Liver (tissue), 9 donors: ENCODE measurements around the gene IDI2. TPM values are rescaled to one million over a fixed set of nuclear protein-coding genes. Genes with fewer than 3 reads are reported as not detected.

ENCODE experiments used
- DNase-seq: peaks from one replicate; pipeline ENCODE4 v3.0.0-alpha.2; 2017; ENCODE audit warnings: low spot score
- H3K27ac ChIP-seq, 2 donors: one replicate each; pipeline ENCODE4 v1.7.0; 2013; ENCODE audit warnings: inconsistent platforms in 2 of 2, low read length in 2 of 2, control low read depth in 1 of 2, low read depth in 1 of 2, mild to moderate bottlenecking in 1 of 2
- H3K27me3 ChIP-seq, 4 donors: one replicate each; pipeline versions ENCODE4 v1.6.1 to v1.7.0; 2013; ENCODE audit warnings: low read length in 3 of 4, inconsistent platforms in 1 of 4, mild to moderate bottlenecking in 1 of 4, moderate library complexity in 1 of 4; ENCODE audit not compliant: control insufficient read depth in 4 of 4, insufficient read depth in 4 of 4
- H3K36me3 ChIP-seq, 4 donors: one replicate each; pipeline versions ENCODE4 v1.6.1 to v1.7.0; 2013; ENCODE audit warnings: low read length in 3 of 4, mild to moderate bottlenecking in 3 of 4, low read depth in 1 of 4, moderate library complexity in 1 of 4; ENCODE audit not compliant: control insufficient read depth in 4 of 4, insufficient read depth in 3 of 4
- H3K4me1 ChIP-seq, 4 donors: one replicate each; pipeline versions ENCODE4 v1.6.1 to v1.7.0; 2013; ENCODE audit warnings: low read length in 3 of 4, mild to moderate bottlenecking in 3 of 4, moderate library complexity in 1 of 4; ENCODE audit not compliant: control insufficient read depth in 4 of 4, insufficient read depth in 4 of 4
- H3K4me3 ChIP-seq, 3 donors: one replicate each; pipeline versions ENCODE4 v1.6.1 to v1.7.0; 2013; ENCODE audit warnings: low read length in 3 of 3, control low read depth in 1 of 3, low read depth in 1 of 3, mild to moderate bottlenecking in 1 of 3
- H3K9ac ChIP-seq, 2 donors: one replicate each; pipeline ENCODE4 v1.7.0; 2013; ENCODE audit warnings: low read length in 2 of 2, mild to moderate bottlenecking in 2 of 2, moderate library complexity in 2 of 2, control low read depth in 1 of 2, low read depth in 1 of 2
- H3K9me3 ChIP-seq, 4 donors: one replicate each; pipeline versions ENCODE4 v1.6.1 to v1.7.0; 2013; ENCODE audit warnings: low read length in 3 of 4; ENCODE audit not compliant: control insufficient read depth in 4 of 4
- EGR1 ChIP-seq, 2 donors: IDR thresholded peaks; 2 replicates each; pipeline ENCODE4 v1.6.1; 2016 to 2018; ENCODE audit warnings: antibody characterized with exemption in 2 of 2, low read depth in 2 of 2
- FOXA1 ChIP-seq: IDR thresholded peaks from 2 replicates; pipeline ENCODE4 v1.6.1; 2016; ENCODE audit warnings: antibody characterized with exemption
- FOXA2 ChIP-seq: IDR thresholded peaks from 2 replicates; pipeline ENCODE4 v1.6.1; 2016; ENCODE audit warnings: antibody characterized with exemption
- GABPA ChIP-seq, 2 donors: IDR thresholded peaks in 1 of 2; conservative IDR thresholded peaks in 1 of 2; 2 replicates each; pipeline ENCODE4 v1.6.1; 2016; ENCODE audit warnings: antibody characterized with exemption in 2 of 2, mild to moderate bottlenecking in 1 of 2, moderate library complexity in 1 of 2
- HNF4A ChIP-seq, 2 donors: conservative IDR thresholded peaks; 2 replicates each; pipeline ENCODE4 v1.6.1; 2016; ENCODE audit warnings: antibody characterized with exemption in 2 of 2, mild to moderate bottlenecking in 2 of 2
- HNF4G ChIP-seq: IDR thresholded peaks from 2 replicates; pipeline ENCODE4 v1.6.1; 2016; ENCODE audit warnings: antibody characterized with exemption
- JUND ChIP-seq, 2 donors: IDR thresholded peaks; 2 replicates each; pipeline ENCODE4 v1.6.1; 2016; ENCODE audit warnings: antibody characterized with exemption in 2 of 2
- MAX ChIP-seq: IDR thresholded peaks from 2 replicates; pipeline ENCODE4 v1.6.1; 2016; ENCODE audit warnings: antibody characterized with exemption
- NR2F2 ChIP-seq: IDR thresholded peaks from 2 replicates; pipeline ENCODE4 v1.6.1; 2016; ENCODE audit warnings: antibody characterized with exemption
- SP1 ChIP-seq: IDR thresholded peaks from 2 replicates; pipeline ENCODE4 v1.6.1; 2018; ENCODE audit warnings: antibody characterized with exemption, mild to moderate bottlenecking
- TAF1 ChIP-seq: conservative IDR thresholded peaks from 2 replicates; pipeline ENCODE4 v1.6.1; 2016; ENCODE audit warnings: antibody characterized with exemption, mild to moderate bottlenecking
- YY1 ChIP-seq: IDR thresholded peaks from 2 replicates; pipeline ENCODE4 v1.6.1; 2016; ENCODE audit warnings: antibody characterized with exemption, mild to moderate bottlenecking
- ZBTB33 ChIP-seq: IDR thresholded peaks from 2 replicates; pipeline ENCODE4 v1.6.1; 2016; ENCODE audit warnings: antibody characterized with exemption
- WGBS: extraction: QIAGEN DNeasy Blood & Tissue Kit; methylation state at CpG from one replicate; pipeline ENCODE4 v1.1.7; 2013; 5-methylcytosine and 5-hydroxymethylcytosine counted together
- polyA plus RNA-seq, 2 donors: library from polyadenylated mRNA; stranded (reverse) in 1 of 2; unstranded in 1 of 2; fragments of 200-250 nt in 1 of 2; fragments of >200 nt in 1 of 2; fragmentation: Nextera tagmentation in 1 of 2; extraction: Ambion mirVana in 1 of 2; gene quantifications; one replicate each; pipeline versions ENCODE4 v1.2.1 to v1.2.3, GENCODE V29; 2013 to 2015
- total RNA-seq, 2 donors: library from RNA; depleted of rRNA; stranded (reverse); fragments of >200 nt; gene quantifications; one replicate each; pipeline ENCODE4 v1.2.3, GENCODE V29; 2014
- TF ChIP-seq, protein P1 (sequence below): IDR thresholded peaks from 2 replicates; pipeline ENCODE4 v1.6.1; 2016; ENCODE audit warnings: antibody characterized with exemption
- TF ChIP-seq, protein P2 (sequence below): IDR thresholded peaks from 2 replicates; pipeline ENCODE4 v1.6.1; 2016; ENCODE audit warnings: antibody characterized with exemption, mild to moderate bottlenecking
- TF ChIP-seq, protein P3 (sequence below): fragments of 150-350 bp; IDR thresholded peaks from 2 replicates; pipeline ENCODE4 v1.5.1; 2017; ENCODE audit warnings: improper control_type of control experiment, low read depth, low read length; ENCODE audit not compliant: missing input control
- donor health status: healthy.
- donor health status: healthy.
- donor health status: healthy.
- donor health status: healthy.
- donor health status: healthy.

Gene IDI2
- total and polyA plus RNA-seq, 4 donors: not detected

- no peak for DNase-seq
- Histone ChIP-seq H3K4me1 (no peaks in the 10 kb centered on the region), H3K36me3 (no peaks in the 10 kb centered on the region), H3K27me3 (no peaks in the 10 kb centered on the region), H3K27ac (no peak overlapping the region), H3K9me3 (no peaks in the 10 kb centered on the region), H3K9ac (no peak overlapping the region), H3K4me3 (no peak overlapping the region)
- WGBS: 98% methylated on average over 7 of the region's 7 CpGs
- TF ChIP-seq NR2F2: no peak
- TF ChIP-seq YY1: no peak
Measured at GRCh38 chr10:1029838-1030237, 4.2 kb upstream of the IDI2 start.

DNA sequence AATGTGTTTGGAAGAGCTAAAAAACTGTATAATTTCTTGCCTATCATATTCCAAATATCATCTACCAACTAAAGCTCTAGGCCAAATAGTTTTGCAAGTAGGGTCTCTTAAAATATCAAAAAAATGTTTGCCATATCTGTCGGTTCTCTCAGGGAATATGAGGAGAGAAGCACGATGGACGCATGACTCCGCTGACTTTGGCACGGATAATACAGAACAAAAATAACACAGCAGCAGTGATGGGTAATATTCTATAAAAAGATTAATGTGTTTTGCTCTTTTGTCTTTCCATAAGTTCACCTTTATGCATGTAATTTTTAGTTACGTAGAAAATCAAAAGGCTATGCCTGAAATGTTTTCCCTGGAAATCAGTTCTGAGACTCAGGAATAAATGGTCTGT lies 919 bp upstream of the IDI2 start:
- H3K4me3 ChIP-seq: no peak overlapping the region
- H3K4me1 ChIP-seq: no peaks in the 10 kb centered on the region
- H3K36me3 ChIP-seq: no peaks in the 10 kb centered on the region
- H3K9me3 ChIP-seq: no peaks in the 10 kb centered on the region
- no peak for TF ChIP-seq JUND (IDR thresholded peaks at IDR 0.05)
- TF ChIP-seq EGR1 (IDR thresholded peaks at IDR 0.05; ENCODE audit: low read depth in 2 of 2): no peak
- TF ChIP-seq, protein P1, sequence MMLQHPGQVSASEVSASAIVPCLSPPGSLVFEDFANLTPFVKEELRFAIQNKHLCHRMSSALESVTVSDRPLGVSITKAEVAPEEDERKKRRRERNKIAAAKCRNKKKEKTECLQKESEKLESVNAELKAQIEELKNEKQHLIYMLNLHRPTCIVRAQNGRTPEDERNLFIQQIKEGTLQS: no peak
- no peak for TF ChIP-seq SP1
- no peak for TF ChIP-seq FOXA1
- TF ChIP-seq FOXA2: no peak
- TF ChIP-seq HNF4G: no peak
- no peak for TF ChIP-seq ZBTB33
- no peak for DNase-seq
- no peak overlapping the region for H3K9ac ChIP-seq
- no peaks in the 10 kb centered on the region for H3K27me3 ChIP-seq
- 97% methylated on average over 6 of the region's 6 CpGs for WGBS
- no peak overlapping the region for H3K27ac ChIP-seq

- no peak for DNase-seq
- Histone ChIP-seq H3K4me1 (no peaks in the 10 kb centered on the region), H3K36me3 (peaks cover 0 to 9% (median 5%) of the 10 kb centered on the region in 4 donors), H3K9ac (no peak overlapping the region), H3K9me3 (no peaks in the 10 kb centered on the region), H3K27me3 (no peaks in the 10 kb centered on the region), H3K27ac (no peak overlapping the region), H3K4me3 (no peak overlapping the region)
- no peak for TF ChIP-seq HNF4A (conservative IDR thresholded peaks at IDR 0.05)
- TF ChIP-seq, protein P1: no peak
- no peak for TF ChIP-seq TAF1
- TF ChIP-seq MAX: no peak
- TF ChIP-seq, protein P2, sequence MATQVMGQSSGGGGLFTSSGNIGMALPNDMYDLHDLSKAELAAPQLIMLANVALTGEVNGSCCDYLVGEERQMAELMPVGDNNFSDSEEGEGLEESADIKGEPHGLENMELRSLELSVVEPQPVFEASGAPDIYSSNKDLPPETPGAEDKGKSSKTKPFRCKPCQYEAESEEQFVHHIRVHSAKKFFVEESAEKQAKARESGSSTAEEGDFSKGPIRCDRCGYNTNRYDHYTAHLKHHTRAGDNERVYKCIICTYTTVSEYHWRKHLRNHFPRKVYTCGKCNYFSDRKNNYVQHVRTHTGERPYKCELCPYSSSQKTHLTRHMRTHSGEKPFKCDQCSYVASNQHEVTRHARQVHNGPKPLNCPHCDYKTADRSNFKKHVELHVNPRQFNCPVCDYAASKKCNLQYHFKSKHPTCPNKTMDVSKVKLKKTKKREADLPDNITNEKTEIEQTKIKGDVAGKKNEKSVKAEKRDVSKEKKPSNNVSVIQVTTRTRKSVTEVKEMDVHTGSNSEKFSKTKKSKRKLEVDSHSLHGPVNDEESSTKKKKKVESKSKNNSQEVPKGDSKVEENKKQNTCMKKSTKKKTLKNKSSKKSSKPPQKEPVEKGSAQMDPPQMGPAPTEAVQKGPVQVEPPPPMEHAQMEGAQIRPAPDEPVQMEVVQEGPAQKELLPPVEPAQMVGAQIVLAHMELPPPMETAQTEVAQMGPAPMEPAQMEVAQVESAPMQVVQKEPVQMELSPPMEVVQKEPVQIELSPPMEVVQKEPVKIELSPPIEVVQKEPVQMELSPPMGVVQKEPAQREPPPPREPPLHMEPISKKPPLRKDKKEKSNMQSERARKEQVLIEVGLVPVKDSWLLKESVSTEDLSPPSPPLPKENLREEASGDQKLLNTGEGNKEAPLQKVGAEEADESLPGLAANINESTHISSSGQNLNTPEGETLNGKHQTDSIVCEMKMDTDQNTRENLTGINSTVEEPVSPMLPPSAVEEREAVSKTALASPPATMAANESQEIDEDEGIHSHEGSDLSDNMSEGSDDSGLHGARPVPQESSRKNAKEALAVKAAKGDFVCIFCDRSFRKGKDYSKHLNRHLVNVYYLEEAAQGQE: no peak
- TF ChIP-seq, protein P3, sequence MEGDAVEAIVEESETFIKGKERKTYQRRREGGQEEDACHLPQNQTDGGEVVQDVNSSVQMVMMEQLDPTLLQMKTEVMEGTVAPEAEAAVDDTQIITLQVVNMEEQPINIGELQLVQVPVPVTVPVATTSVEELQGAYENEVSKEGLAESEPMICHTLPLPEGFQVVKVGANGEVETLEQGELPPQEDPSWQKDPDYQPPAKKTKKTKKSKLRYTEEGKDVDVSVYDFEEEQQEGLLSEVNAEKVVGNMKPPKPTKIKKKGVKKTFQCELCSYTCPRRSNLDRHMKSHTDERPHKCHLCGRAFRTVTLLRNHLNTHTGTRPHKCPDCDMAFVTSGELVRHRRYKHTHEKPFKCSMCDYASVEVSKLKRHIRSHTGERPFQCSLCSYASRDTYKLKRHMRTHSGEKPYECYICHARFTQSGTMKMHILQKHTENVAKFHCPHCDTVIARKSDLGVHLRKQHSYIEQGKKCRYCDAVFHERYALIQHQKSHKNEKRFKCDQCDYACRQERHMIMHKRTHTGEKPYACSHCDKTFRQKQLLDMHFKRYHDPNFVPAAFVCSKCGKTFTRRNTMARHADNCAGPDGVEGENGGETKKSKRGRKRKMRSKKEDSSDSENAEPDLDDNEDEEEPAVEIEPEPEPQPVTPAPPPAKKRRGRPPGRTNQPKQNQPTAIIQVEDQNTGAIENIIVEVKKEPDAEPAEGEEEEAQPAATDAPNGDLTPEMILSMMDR: no peak
- no peak for TF ChIP-seq NR2F2
- TF ChIP-seq HNF4G: no peak
- TF ChIP-seq FOXA1: no peak
- no peak for TF ChIP-seq GABPA (IDR thresholded peaks at IDR 0.05 in 1 of 2, conservative IDR thresholded peaks at IDR 0.05 in 1 of 2)
- WGBS: 97% methylated on average over 12 of the region's 12 CpGs
Measured at GRCh38 chr10:1024103-1024502, 1.6 kb downstream of the IDI2 start.
